A204.1 (cell line): ENCODE measurements around the gene FGF22.
"Not testable (repeated sequence)": the region's sequence is repeated elsewhere in the genome, so short reads cannot be mapped to it uniquely, and the experiment has no call there.

ENCODE experiments used
- FAIRE-seq: peaks from 2 replicates; lab custom pipeline; 2012; peaks lifted over from hg19 to GRCh38; lab: Jason Lieb, UNC

FGF22 gene

GRCh38 chr19:660793-661426 is 21.2 kb downstream of the FGF22 start:
- FAIRE-seq, result no peak

GRCh38 chr19:661427-662196 is 21.9 kb downstream of the FGF22 start:
- FAIRE-seq, result no peak

GRCh38 chr19:662207-662961 is 22.7 kb downstream of the FGF22 start:
- FAIRE-seq, result no peak

- no peak for FAIRE-seq
Observed at GRCh38 chr19:662962-663681, 23.4 kb downstream of the FGF22 start, which contains the start of gene RNF126. RNF126 (minus strand) TSS chr19:663214; CDS start chr19:663121, 93 bp downstream.

GRCh38 chr19:663682-664117 is 24.0 kb downstream of the FGF22 start:
- no peak for FAIRE-seq

GRCh38 chr19:664913-665443 is 25.3 kb downstream of the FGF22 start:
- no peak for FAIRE-seq

- FAIRE-seq, result not testable (repeated sequence)
Observed at GRCh38 chr19:666985-667573, 27.4 kb downstream of the FGF22 start.

GRCh38 chr19:668675-669434 is 29.2 kb downstream of the FGF22 start:
- not testable (repeated sequence) for FAIRE-seq

GRCh38 chr19:670609-671075 is 31.0 kb downstream of the FGF22 start:
- no peak for FAIRE-seq

- FAIRE-seq, result no peak
Observed at GRCh38 chr19:674282-675151, 34.8 kb downstream of the FGF22 start.

- FAIRE-seq, result no peak
Observed at GRCh38 chr19:676007-676338, 36.3 kb downstream of the FGF22 start.

- FAIRE-seq, result no peak
Observed at GRCh38 chr19:676339-677105, 36.8 kb downstream of the FGF22 start, which contains the start of gene FSTL3. FSTL3 (plus strand) TSS chr19:676392; CDS start chr19:676424, 32 bp downstream.

GRCh38 chr19:677201-677600 is 37.5 kb downstream of the FGF22 start:
- FAIRE-seq, result no peak

- FAIRE-seq, result no peak
Observed at GRCh38 chr19:677601-678436, 38.1 kb downstream of the FGF22 start.

- no peak for FAIRE-seq
Observed at GRCh38 chr19:678791-679388, 39.2 kb downstream of the FGF22 start.

GRCh38 chr19:679418-680286 is 40.0 kb downstream of the FGF22 start:
- no peak for FAIRE-seq
